DMS153 treated with DMSO at 0.1 percent for 48 hours (cell line): ENCODE results near the gene FAAH.

Source experiments
- DNase-seq: peaks from one replicate; lab custom pipeline; 2025; ENCODE audit not compliant: unreplicated experiment; lab: John Stamatoyannopoulos, UW

Gene FAAH

GRCh38 chr1:46400421-46400820 lies 6.3 kb downstream of the FAAH start:
- DNase-seq: peak; percentile 42

DNA sequence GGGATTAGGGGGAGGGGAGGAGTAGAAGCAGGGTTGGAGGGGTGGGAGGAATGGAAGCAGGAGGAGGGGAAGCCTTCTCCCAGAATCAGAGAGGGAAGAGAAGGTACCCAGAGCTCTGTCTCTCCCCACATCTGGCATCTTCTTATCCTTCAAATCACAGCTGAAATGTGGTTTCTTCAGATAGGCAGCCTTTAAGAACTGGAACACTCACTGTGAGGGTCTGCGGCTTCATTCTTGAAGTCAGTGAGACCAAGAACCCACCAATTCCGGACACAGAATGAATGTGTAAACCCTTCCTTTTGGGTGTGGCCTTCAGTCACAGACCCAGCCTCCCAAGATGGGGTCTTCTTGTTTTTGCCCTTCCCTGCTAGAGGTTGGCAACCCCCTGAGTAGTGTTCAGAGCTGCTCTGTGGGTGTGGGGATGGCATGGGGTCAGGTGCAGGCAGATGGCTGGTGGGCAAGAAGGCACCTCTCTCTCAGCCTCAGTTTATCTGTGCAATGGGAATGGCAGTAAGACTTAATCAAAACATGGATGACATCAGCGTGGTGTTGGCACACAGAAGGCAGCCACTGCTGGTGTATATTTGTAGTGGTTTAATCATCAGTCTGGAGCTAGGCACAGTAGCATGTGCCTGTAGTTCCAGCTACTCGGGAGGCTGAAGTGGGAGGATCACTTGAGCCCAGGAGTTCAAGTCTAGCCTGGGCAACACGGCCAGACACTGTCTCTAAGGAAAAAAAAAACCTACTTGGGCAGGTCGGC lies 7.2 kb downstream of the FAAH start:
- DNase-seq: no peak

DNA sequence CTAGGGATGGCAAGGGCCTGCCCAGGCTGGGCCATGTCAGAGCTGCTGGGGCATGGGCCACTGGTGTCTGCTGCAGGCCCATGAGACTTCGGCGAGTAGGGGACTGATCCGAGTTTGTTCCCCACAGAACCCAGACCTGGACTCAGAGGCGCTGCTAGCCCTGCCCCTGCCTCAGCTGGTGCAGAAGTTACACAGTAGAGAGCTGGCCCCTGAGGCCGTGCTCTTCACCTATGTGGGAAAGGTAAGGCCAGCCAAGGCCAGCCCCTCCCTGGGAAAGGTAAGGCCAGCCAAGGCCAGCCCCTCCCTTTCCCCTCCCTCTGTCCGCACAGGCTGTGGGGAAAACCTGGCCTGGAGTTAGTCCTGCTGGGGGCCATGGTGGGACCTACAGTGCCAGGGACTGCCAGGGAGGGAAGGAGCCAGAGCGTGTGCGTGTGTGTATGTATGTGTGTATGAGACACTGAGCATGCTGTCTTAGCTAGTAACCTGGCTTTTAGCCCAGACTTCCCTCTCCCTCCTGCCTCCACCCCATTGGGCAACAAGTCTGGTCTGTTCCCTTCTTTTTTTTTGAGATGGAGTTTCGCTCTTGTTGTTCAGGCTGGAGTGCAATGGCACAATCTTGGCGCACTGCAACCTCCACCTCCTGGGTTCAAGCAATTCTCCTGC lies 8.0 kb downstream of the FAAH start:
- DNase-seq: peak; percentile 44

- DNase-seq: no peak
Observed at GRCh38 chr1:46403916-46404315, 9.8 kb downstream of the FAAH start.

DNA sequence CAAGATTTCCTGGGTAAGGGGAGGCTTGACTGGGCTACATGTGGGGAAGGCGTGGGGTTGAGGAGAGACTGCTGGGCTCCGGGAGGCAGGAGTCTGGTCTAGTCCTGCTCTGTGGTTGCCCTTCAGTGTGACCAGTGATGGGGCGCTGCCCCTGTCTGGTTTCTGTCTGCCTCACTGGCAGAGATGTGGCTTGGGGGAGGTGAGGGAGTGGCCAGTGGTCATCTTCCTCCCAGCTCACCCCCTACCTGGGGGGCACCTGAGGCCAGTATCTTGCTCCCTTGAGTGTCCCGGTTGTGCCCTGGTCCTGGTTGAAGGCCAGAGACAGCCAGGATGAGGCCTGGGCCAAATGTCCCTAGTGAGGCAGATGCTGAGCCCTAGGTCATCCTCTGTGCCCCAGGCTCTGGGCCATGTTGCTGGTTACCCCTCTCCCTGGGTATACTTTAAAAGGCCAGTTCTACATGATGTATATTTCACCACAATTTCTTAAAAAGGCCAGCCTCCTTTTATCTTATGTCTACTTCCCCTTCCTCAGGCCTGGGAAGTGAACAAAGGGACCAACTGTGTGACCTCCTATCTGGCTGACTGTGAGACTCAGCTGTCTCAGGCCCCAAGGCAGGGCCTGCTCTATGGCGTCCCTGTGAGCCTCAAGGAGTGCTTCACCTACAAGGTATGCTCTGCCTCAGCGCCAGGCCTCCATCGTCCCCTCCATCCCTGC lies 10.5 kb downstream of the FAAH start:
- no peak for DNase-seq

DNA sequence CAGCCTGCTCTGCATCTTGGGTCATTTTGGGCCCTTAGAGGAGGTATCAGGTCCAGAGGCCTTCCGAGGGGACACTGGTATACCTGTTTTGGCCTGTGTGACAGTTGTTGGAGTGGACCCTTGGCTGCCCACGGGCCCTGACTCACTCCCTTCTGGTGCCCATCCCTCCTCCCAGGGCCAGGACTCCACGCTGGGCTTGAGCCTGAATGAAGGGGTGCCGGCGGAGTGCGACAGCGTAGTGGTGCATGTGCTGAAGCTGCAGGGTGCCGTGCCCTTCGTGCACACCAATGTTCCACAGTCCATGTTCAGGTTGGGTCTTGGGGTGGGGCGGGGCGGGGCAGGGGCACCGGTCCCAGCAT lies 11.1 kb downstream of the FAAH start:
- no peak for DNase-seq

- no peak for DNase-seq
Observed at GRCh38 chr1:46405724-46406123, 11.6 kb downstream of the FAAH start.

DNA sequence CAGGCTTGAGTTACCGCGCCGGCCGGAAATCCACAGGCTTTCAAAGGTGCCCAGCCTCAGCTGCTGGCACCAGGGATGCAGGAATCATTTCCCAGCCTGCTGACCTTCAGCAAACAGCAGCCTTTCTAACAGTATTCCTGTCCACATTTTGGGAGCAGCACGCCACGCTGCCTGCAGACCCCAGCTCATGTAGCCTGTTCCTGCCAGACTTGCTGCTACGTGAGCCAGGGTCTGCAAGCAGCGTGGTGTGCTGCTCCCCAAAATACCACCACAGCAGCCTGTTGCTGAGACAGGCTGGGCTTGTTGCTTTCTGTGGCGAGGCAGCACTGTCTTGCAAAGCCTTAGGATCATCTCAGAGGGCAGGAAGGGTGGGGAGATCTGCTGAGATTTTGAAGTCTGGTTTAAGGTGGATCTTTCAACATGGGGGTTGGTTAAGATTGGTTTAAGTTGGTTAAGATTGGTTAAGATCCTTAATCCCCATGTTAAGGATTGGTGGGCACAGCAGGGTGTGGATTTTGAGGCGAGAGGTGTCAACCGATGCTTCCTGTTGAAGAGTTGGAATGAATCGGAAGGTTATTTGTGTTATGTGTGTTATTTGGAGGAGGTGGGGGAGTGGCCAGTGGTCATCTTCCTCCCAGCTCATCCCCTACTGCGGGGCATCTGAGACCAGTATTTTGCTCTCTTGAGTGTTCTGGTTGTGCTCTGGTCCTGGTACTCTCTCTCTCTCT lies 12.9 kb downstream of the FAAH start:
- DNase-seq: no peak

GRCh38 chr1:46407636-46408035 lies 13.5 kb downstream of the FAAH start:
- DNase-seq: no peak

- no peak for DNase-seq
Observed at GRCh38 chr1:46408356-46409062, 14.4 kb downstream of the FAAH start.

GRCh38 chr1:46409063-46409372 lies 14.9 kb downstream of the FAAH start:
- no peak for DNase-seq

DNA sequence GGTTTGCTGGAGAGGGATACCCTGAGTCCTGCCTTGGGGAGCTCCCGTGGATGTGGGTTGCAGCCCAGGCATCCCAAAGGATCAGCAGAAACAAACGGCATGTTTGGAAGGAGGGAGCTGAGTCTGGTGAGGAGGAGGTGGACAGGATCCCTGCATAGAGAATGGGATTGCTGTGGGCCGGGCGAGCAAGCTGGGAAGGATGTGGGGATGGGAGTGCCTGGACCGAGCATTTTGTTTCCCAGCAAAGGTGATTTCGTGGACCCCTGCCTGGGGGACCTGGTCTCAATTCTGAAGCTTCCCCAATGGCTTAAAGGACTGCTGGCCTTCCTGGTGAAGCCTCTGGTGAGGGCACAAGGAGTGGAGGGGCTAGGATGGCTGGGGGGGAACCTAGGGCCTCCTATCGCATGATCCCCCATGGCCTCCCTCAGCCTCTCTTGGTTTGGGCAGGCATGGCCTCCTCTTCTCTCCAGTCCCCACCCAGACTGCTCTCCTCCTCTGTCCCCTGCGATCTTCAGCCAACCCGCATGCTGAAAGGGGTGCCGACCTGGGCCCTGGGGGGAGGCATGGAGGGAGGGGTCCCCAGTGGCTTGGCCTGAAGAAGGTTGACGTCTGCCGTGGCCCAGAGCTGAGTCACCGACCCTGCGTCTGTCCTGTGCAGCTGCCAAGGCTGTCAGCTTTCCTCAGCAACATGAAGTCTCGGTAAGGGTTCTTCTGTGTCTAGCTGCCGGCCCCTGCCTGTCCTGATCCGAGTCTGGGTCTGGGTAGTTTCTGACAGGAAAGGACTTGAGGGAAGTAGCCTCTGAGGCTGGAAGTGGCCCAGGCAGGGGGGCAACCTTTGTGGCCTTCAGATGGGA lies 16.3 kb downstream of the FAAH start:
- DNase-seq: no peak

DNA sequence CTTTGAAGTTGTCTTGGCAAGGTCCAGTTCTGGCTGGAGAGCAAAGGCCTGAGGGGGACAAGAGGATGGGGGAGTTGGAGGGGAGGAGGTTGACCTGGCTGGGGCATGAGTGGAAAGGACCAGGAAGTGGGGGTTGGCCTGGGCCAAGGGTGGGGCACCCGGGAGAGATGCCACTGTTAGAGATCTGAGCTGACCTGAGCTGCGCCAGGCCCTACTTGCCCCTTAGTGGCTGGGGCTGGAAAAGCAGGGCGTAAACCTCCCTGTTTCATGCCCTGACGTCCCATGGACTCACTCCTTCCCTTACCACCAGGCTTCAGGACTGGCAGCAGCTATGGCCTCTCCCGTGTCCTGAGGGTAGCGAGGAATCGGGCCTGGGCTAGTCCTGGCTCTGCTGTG lies 16.9 kb downstream of the FAAH start:
- DNase-seq: no peak

DNA sequence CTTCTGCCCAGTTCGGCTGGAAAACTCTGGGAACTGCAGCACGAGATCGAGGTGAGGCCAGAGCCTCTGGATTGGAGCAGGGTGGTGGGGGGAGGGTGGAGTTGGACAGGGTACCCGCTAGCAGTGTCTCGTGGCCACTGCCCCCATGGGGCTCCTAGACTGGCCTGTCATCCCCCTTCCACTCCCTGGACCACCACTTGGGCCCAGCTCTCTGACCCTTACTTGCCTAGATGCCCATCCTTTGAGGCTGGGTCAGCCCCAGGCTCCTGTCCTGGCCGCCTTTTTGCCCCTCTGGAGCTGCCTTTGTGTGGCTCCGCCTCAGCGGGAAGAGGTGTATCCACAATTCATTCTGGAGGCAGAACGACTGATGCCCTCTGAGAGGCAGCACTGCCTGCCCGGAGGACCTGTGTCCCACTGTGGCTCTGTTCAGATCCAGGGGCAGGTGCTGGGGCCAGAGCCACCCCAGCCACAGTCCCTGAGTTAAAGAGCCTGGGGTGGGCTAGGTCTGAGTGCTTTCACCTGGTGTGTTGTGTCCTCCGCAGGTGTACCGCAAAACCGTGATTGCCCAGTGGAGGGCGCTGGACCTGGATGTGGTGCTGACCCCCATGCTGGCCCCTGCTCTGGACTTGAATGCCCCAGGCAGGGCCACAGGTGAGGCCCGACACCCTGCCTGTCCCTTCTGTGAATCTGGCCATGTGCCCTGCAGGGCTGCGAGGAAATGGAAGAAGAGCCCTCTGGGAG lies 17.7 kb downstream of the FAAH start:
- DNase-seq: no peak

DNA sequence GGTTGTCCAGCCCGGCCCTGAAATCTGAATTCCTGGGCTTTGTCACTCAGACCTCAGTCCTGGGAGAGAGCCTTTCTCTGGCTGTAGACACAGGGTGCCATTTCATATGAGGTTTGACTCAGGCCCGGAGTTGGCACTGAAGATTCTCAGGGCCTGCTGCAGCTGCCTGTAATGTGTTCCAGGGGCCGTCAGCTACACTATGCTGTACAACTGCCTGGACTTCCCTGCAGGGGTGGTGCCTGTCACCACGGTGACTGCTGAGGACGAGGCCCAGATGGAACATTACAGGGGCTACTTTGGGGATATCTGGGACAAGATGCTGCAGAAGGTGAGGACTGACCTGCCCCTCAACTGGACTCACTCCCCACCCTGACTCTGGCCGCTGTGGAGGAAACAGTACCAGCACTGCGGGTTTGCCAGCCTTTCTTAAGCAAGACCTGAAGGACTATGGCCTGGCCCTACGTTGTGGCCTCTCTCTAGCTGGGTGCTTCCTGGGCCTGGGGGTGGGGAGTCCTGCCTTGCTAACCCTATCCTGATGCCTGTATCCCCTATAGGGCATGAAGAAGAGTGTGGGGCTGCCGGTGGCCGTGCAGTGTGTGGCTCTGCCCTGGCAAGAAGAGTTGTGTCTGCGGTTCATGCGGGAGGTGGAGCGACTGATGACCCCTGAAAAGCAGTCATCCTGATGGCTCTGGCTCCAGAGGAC lies 18.9 kb downstream of the FAAH start:
- no peak for DNase-seq

- DNase-seq: no peak
Observed at GRCh38 chr1:46413596-46413985, 19.5 kb downstream of the FAAH start.

- no peak for DNase-seq
Observed at GRCh38 chr1:46415514-46415913, 21.4 kb downstream of the FAAH start.

DNA sequence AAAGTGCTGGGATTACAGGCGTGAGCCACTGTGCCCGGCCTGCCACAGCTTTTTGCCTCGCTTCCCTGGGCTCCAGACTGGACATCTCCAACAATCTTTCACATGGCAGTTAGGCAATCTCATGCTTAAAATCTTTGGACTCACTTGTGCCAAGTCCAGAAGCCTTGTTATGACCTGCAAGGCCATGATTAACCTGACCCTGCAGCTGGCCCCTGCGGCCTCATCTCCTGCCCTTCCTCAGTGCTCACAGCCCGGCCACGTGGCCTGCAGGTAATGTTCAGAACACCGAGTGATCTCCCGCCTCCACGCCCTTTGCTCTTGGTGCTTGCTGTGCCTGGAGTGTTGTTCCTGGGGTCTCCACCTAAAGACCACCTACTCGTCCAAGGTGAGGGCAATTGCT lies 24.9 kb downstream of the FAAH start:
- no peak for DNase-seq

GRCh38 chr1:46420533-46420915 lies 26.4 kb downstream of the FAAH start:
- no peak for DNase-seq
